Measurements from ENCODE around the gene GABRB1. TPM values are rescaled to one million over a fixed set of nuclear protein-coding genes. Genes with fewer than 3 reads are reported as not detected.
A peak's percentile ranks its signal among the peaks of the same experiment; 100 is the strongest.

GABRB1 gene
- total RNA-seq, 1 donor from 2014 or later: not detected

GRCh38 chr4:47075262-47075661, 43.9 kb downstream of the GABRB1 start:
- Histone ChIP-seq H3K36me3 (ENCODE audit: control insufficient read depth, insufficient read depth, low read length) (no peaks in the 10 kb centered on the region), H3K4me3 (ENCODE audit: low read depth, low read length) (no peak overlapping the region), H3K27me3 (ENCODE audit: control insufficient read depth, insufficient read depth, low read length) (no peaks in the 10 kb centered on the region)
- DNase-seq (ENCODE audit: low read depth) (peak; percentile 79), FAIRE-seq (no peak)
- no peak for TF ChIP-seq CTCF (IDR thresholded peaks at IDR 0.05; ENCODE audit: insufficient read depth, low read length, severe bottlenecking)

- Histone ChIP-seq H3K4me3 (ENCODE audit: low read depth, low read length) (no peak overlapping the region), H3K36me3 (ENCODE audit: control insufficient read depth, insufficient read depth, low read length) (no peaks in the 10 kb centered on the region), H3K27me3 (ENCODE audit: control insufficient read depth, insufficient read depth, low read length) (no peaks in the 10 kb centered on the region)
- TF ChIP-seq CTCF (IDR thresholded peaks at IDR 0.05; ENCODE audit: insufficient read depth, low read length, severe bottlenecking): no peak
- DNase-seq (ENCODE audit: low read depth) (peak; percentile 15), FAIRE-seq (no peak)
Measured at GRCh38 chr4:47075919-47076318, 44.6 kb downstream of the GABRB1 start.

- Histone ChIP-seq H3K27me3 (ENCODE audit: control insufficient read depth, insufficient read depth, low read length) (no peaks in the 10 kb centered on the region), H3K4me3 (ENCODE audit: low read depth, low read length) (no peak overlapping the region), H3K36me3 (ENCODE audit: control insufficient read depth, insufficient read depth, low read length) (no peaks in the 10 kb centered on the region)
- no peak for TF ChIP-seq CTCF (IDR thresholded peaks at IDR 0.05; ENCODE audit: insufficient read depth, low read length, severe bottlenecking)
- FAIRE-seq (no peak), DNase-seq (ENCODE audit: low read depth) (no peak)
Measured at GRCh38 chr4:47084111-47084510, 52.7 kb downstream of the GABRB1 start.

GRCh38 chr4:47084795-47085194, 53.4 kb downstream of the GABRB1 start:
- TF ChIP-seq CTCF (IDR thresholded peaks at IDR 0.05; ENCODE audit: insufficient read depth, low read length, severe bottlenecking): no peak
- no peak for FAIRE-seq

GRCh38 chr4:47088298-47088697, 56.9 kb downstream of the GABRB1 start:
- Histone ChIP-seq H3K4me3 (ENCODE audit: low read depth, low read length) (no peak overlapping the region), H3K27me3 (ENCODE audit: control insufficient read depth, insufficient read depth, low read length) (no peaks in the 10 kb centered on the region), H3K36me3 (ENCODE audit: control insufficient read depth, insufficient read depth, low read length) (no peaks in the 10 kb centered on the region)
- FAIRE-seq (no peak), DNase-seq (ENCODE audit: low read depth) (no peak)
- no peak for TF ChIP-seq CTCF (IDR thresholded peaks at IDR 0.05; ENCODE audit: insufficient read depth, low read length, severe bottlenecking)

More at GRCh38 chr4:47084795-47085194, 53.4 kb downstream of the GABRB1 start:
- Histone ChIP-seq H3K4me3 (ENCODE audit: low read depth, low read length) (no peak overlapping the region), H3K27me3 (ENCODE audit: control insufficient read depth, insufficient read depth, low read length) (no peaks in the 10 kb centered on the region), H3K36me3 (ENCODE audit: control insufficient read depth, insufficient read depth, low read length) (no peaks in the 10 kb centered on the region)
- no peak for DNase-seq (ENCODE audit: low read depth)

GRCh38 chr4:47095884-47096283, 64.5 kb downstream of the GABRB1 start:
- H3K36me3 ChIP-seq (ENCODE audit: control insufficient read depth, insufficient read depth, low read length): no peaks in the 10 kb centered on the region
- no peaks in the 10 kb centered on the region for H3K27me3 ChIP-seq (ENCODE audit: control insufficient read depth, insufficient read depth, low read length)
- no peak overlapping the region for H3K4me3 ChIP-seq (ENCODE audit: low read depth, low read length)
- TF ChIP-seq CTCF (IDR thresholded peaks at IDR 0.05; ENCODE audit: insufficient read depth, low read length, severe bottlenecking): no peak
- DNase-seq (ENCODE audit: low read depth): no peak
- no peak for FAIRE-seq
